Effector memory CD4-positive, alpha-beta T cell (primary cell): ENCODE data around the gene HLA-DQA1.
"Not testable (repeated sequence)": the region's sequence is repeated elsewhere in the genome, so short reads cannot be mapped to it uniquely, and the experiment has no call there.

Source experiments
- DNase-seq, 3 donors: peaks; one replicate each; pipeline ENCODE4 v3.0.0-alpha.2; 2020
- H3K27ac ChIP-seq: 2 replicates; pipeline ENCODE4 v1.7.0; 2013; ENCODE audit warnings: mild to moderate bottlenecking, low read length, moderate library complexity; ENCODE audit not compliant: insufficient read depth, poor library complexity, severe bottlenecking
- H3K27me3 ChIP-seq: replicated peaks from 2 replicates; pipeline ENCODE4 v1.7.0; 2013; ENCODE audit warnings: mild to moderate bottlenecking, low read length; ENCODE audit not compliant: insufficient read depth, control insufficient read depth, poor library complexity, severe bottlenecking
- H3K36me3 ChIP-seq: 2 replicates; pipeline ENCODE4 v1.7.0; 2013; ENCODE audit warnings: mild to moderate bottlenecking, low read length, moderate library complexity; ENCODE audit not compliant: control insufficient read depth, insufficient read depth
- H3K4me1 ChIP-seq: 2 replicates; pipeline ENCODE4 v1.7.0; 2013; ENCODE audit warnings: low read length, mild to moderate bottlenecking; ENCODE audit not compliant: control insufficient read depth, insufficient read depth, poor library complexity, severe bottlenecking
- H3K4me3 ChIP-seq: 2 replicates; pipeline ENCODE4 v1.7.0; 2013; ENCODE audit warnings: low read length, low read depth, mild to moderate bottlenecking; ENCODE audit not compliant: insufficient read depth, poor library complexity, severe bottlenecking
- H3K9me3 ChIP-seq: 2 replicates; pipeline ENCODE4 v1.7.0; 2013; ENCODE audit warnings: mild to moderate bottlenecking, low read length, moderate library complexity; ENCODE audit not compliant: control insufficient read depth

Gene HLA-DQA1

GRCh38 chr6:32637883-32638282 is 677 bp downstream of the HLA-DQA1 start:
- no peak overlapping the region for H3K4me3 ChIP-seq
- no peaks in the 10 kb centered on the region for H3K4me1 ChIP-seq

DNA sequence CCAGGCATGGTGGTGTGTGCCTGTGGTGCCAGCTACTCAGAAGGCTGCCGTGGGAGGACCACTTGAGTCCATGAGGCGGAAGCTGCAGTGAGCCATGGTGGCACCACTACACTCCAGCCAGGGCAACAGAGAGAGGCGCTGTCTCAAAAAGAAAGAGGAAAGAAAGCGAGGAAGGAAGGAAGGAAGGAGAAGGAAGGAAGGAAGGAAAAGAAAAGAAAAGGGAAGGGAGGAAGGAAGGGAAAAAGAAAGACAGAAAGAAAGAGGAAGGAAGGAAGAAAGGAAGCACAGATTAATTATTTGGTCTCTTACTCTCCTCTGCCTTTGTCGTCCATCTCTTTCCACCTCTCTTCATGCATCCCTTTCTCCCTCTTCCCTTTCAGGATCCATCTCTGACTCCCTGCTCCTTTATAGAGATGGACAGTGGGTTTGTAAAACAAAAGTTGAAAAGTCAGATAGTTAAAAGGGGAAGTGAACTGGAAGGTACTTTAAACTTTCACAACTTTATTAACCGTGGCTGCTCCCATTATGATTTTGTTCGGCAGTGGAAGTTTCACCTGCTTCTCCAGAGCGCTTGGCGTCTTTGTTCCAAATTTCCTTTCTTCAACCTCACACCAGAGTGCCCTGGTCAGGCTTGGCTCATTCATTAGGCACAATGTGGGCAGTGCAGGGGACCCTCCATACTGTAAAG is 1.5 kb downstream of the HLA-DQA1 start:
- no peaks in the 10 kb centered on the region for H3K36me3 ChIP-seq
- no peak overlapping the region for H3K4me3 ChIP-seq
- H3K27ac ChIP-seq, result no peak overlapping the region
- H3K4me1 ChIP-seq, result no peaks in the 10 kb centered on the region
- no peaks in the 10 kb centered on the region for H3K9me3 ChIP-seq
- no peaks in the 10 kb centered on the region for H3K27me3 ChIP-seq
- DNase-seq, result no peak

More at GRCh38 chr6:32637883-32638282, 677 bp downstream of the HLA-DQA1 start:
- H3K36me3 ChIP-seq, result no peaks in the 10 kb centered on the region
- no peak overlapping the region for H3K27ac ChIP-seq
- no peaks in the 10 kb centered on the region for H3K27me3 ChIP-seq
- no peaks in the 10 kb centered on the region for H3K9me3 ChIP-seq
- DNase-seq, result no peak

GRCh38 chr6:32639440-32640394 is 2.5 kb downstream of the HLA-DQA1 start:
- no peaks in the 10 kb centered on the region for H3K36me3 ChIP-seq
- no peak overlapping the region for H3K27ac ChIP-seq
- DNase-seq, result no peak
- H3K27me3 ChIP-seq, result no peaks in the 10 kb centered on the region
- H3K4me1 ChIP-seq, result no peaks in the 10 kb centered on the region
- H3K4me3 ChIP-seq, result no peak overlapping the region
- H3K9me3 ChIP-seq, result no peaks in the 10 kb centered on the region

GRCh38 chr6:32641122-32641521 is 3.9 kb downstream of the HLA-DQA1 start:
- Histone ChIP-seq H3K27ac (no peak overlapping the region), H3K27me3 (no peaks in the 10 kb centered on the region), H3K36me3 (no peaks in the 10 kb centered on the region), H3K9me3 (no peaks in the 10 kb centered on the region), H3K4me3 (no peak overlapping the region), H3K4me1 (no peaks in the 10 kb centered on the region)
- no peak for DNase-seq

- not testable (repeated sequence) for H3K9me3 ChIP-seq, H3K36me3 ChIP-seq, H3K27me3 ChIP-seq, H3K4me1 ChIP-seq, H3K4me3 ChIP-seq, H3K27ac ChIP-seq, DNase-seq
These were observed 4.8 kb downstream of the HLA-DQA1 start for GRCh38 chr6:32641785-32642719.

DNA sequence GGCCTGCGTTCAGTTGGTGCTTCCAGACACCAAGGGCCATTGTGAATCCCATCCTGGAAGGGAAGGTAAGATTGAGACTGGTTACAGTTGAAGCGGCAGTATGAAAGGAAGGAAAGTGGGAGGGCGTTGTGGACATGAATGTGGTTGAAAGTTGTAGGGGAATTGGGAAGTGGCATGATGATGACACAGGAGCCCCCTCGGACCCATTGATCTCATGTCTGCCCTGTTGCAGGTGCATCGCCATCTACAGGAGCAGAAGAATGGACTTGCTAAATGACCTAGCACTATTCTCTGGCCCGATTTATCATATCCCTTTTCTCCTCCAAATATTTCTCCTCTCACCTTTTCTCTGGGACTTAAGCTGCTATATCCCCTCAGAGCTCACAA is 5.5 kb downstream of the HLA-DQA1 start:
- DNase-seq, result no peak
- no peak overlapping the region for H3K4me3 ChIP-seq
- no peaks in the 10 kb centered on the region for H3K4me1 ChIP-seq
- no peaks in the 10 kb centered on the region for H3K9me3 ChIP-seq
- no peaks in the 10 kb centered on the region for H3K27me3 ChIP-seq
- no peak overlapping the region for H3K27ac ChIP-seq
- H3K36me3 ChIP-seq, result no peaks in the 10 kb centered on the region

- H3K27me3 ChIP-seq, result no peaks in the 10 kb centered on the region
- H3K9me3 ChIP-seq, result no peaks in the 10 kb centered on the region
- no peaks in the 10 kb centered on the region for H3K4me1 ChIP-seq
- H3K36me3 ChIP-seq, result no peaks in the 10 kb centered on the region
- no peak overlapping the region for H3K4me3 ChIP-seq
- H3K27ac ChIP-seq, result no peak overlapping the region
- no peak for DNase-seq
These were observed 6.7 kb downstream of the HLA-DQA1 start for GRCh38 chr6:32643904-32644303.

- Histone ChIP-seq H3K36me3 (no peaks in the 10 kb centered on the region), H3K4me1 (no peaks in the 10 kb centered on the region), H3K4me3 (no peak overlapping the region), H3K9me3 (no peaks in the 10 kb centered on the region), H3K27ac (no peak overlapping the region), H3K27me3 (no peaks in the 10 kb centered on the region)
- DNase-seq, result no peak
These were observed 8.0 kb downstream of the HLA-DQA1 start for GRCh38 chr6:32645047-32645703.

DNA sequence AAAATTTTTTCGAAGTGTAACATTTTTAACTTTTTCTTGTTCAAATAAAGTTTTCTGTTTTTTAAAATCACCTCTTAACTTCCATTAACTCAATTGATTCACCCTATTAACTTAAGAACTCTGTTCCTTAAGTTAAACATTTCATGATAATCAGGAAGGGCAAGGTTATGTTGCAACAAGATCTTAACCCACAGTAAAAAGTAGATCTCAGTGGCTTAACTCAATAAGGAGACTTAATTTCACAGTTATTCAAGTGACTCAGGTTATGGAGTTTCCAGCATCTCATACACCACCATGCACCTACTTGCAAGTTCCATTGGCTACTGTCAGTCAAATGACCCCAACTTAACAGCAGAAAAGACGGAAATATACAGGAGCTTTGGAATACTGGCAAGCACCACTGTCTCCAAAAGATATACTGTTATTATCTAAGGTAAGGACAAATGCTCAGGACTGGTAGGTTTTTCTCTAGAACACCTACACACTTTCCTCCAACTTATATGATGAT is 18.1 kb downstream of the HLA-DQA1 start:
- no peak overlapping the region for H3K4me3 ChIP-seq
- no peaks in the 10 kb centered on the region for H3K4me1 ChIP-seq
- H3K36me3 ChIP-seq, result no peaks in the 10 kb centered on the region
- H3K9me3 ChIP-seq, result no peaks in the 10 kb centered on the region
- no peak overlapping the region for H3K27ac ChIP-seq
- no peak for DNase-seq
- no peaks in the 10 kb centered on the region for H3K27me3 ChIP-seq
